SHP77 treated with DMSO at 0.1 percent for 48 hours (cell line): ENCODE measurements around the gene IRAK3.
"Not testable (repeated sequence)": the region's sequence is repeated elsewhere in the genome, so short reads cannot be mapped to it uniquely, and the experiment has no call there.

Experiments used
- DNase-seq: peaks from one replicate; lab custom pipeline; 2025; lab: John Stamatoyannopoulos, UW

IRAK3 gene

DNA sequence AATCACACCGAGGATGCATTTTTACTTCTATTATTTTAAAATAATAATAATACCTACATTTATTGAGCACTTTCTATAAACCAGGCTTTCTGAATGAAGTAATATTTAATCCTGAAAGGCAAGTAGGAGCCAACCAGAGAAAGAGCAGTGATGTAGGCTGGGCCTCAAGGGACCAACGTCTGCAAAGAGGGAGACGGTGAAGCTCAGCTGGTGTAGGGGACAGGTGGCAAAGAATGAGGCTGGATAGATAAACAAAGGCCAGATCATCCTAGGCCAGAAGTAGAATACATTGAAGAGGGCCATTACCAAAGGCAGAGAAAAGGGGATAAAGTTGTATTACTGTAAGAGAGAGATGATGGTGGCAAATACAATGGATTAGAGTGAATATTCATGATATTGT lies 18.4 kb upstream of the IRAK3 start:
- DNase-seq = no peak

DNA sequence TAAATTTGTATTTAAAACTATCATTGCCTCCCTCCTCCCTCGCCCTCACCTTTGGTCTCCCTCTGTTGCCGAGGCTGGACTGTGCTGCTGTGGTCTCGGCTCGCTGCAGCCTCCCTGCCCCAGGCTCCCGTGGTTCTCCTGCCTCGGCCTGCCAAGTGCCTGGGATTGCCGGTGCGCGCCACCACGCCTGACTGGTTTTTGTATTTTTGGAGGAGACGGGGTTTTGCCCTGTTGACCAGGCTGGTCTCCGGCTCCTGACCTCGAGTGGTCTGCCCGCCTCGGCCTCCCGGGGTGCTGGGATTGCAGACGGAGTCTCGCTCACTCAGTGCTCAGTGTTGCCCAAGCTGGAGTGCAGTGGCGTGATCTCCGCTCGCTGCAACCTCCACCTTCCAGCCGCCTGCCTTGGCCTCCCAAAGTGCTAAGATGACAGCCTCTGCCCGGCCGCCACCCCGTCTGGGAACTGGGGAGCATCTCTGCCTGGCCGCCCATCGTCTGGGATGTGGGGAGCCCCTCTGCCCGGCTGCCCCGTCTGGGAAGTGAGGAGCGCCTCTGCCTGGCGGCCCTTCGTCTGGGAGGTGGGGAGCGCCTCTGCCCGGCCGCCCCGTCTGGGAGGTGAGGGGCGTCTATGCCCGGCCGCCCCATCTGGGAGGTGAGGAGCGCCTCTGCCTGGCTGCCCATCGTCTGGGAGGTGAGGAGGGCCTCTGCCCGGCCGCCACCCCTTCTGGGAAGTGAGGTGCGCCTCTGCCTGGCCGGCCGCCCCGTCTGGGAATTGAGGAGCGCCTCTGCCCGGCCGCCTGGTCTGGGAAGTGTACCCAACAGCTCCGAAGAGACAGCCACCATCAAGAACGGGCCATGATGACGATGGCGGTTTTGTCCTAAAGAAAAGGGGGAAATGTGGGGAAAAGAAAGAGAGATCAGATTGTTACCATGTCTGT lies 14.4 kb upstream of the IRAK3 start:
- not testable (repeated sequence) for DNase-seq

DNA sequence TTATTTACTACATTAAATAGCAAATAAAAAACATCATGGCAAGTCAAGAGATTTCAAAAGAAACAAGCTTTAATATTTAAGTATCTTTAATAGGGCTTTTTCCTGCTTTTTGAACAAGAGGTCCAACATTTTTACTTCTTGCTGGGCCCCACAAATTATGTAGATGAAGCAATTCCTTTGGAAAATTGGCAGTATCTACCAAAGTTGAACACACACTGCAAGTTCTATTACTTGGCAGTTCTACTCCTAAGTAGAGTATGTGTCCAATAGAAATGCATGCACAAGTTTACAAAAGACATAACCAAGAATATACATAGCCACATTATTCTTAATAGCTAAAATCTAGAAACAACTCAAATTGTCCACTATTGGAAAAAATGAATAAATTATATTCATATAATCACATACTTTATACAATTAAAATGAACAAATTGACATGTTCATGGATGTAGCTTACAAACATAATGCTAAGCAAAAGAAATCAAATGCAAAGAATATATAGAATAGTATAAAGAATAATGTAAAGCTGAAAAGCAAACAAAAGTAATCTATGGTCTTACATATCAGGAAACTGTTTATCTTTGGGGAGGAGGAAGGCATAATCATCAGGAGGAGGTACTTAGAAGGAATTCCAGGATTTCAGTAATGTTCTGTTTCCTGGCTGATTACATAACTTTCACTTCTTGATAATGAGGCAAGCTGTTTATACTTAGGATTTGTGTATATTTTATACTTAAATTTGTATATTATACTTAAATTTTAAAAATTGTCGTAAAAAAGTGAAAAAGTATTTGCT lies 12.7 kb upstream of the IRAK3 start:
- DNase-seq = no peak

DNA sequence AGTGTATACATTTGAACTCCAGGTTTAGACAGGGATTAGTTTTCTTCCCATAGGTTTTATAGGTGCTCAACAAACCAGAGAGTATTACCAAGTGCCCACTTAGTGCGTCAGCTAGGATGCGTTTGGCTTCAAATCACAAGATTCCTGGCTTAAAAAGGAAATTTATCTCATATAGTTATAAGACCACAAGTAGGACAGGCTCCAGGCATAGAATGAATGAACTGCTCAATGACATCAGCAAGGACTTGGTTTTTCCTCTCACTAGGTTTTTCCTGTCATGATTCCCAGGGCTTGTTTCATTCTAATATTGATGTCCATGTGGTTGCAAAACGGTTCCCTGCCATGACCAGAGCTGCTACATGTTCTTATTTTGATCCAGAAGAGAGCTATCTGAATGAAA lies 6.1 kb upstream of the IRAK3 start:
- no peak for DNase-seq

DNA sequence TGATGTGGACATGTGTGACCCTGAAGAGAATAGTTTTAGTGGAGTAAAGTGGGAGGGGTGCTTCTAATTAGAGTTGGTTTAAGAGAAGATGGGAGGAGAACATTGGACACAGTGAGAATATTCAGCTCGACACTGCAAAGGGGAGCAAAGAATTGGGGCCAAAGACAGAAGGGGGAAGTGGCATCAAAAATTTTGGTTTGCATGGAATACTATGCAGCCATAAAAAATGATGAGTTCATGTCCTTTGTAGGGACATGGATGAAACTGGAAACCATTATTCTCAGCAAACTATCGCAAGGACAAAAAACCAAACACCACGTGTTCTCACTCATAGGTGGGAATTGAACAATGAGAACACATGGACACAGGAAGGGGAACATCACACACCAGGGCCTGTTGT lies 4.2 kb upstream of the IRAK3 start:
- DNase-seq = not testable (repeated sequence)

DNA sequence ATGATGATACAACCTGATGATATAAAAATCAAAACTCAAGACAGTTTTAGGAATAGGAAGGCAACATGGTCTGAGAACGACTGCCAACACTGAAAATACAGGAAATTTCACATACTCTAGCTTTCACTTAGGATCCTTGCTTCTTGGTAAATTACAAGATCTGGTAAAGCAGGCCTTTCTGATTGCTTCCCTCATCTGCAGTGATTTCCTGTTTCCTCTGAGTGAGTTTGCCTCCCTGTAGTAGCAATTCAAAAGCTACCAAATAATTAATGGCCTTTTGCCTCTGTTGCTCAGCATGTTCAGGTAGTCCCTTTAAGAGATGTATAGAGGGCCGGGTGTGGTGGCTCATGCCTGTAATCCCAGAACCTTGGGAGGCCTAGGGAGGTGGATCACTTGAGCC lies 2.0 kb upstream of the IRAK3 start:
- DNase-seq = no peak

DNA sequence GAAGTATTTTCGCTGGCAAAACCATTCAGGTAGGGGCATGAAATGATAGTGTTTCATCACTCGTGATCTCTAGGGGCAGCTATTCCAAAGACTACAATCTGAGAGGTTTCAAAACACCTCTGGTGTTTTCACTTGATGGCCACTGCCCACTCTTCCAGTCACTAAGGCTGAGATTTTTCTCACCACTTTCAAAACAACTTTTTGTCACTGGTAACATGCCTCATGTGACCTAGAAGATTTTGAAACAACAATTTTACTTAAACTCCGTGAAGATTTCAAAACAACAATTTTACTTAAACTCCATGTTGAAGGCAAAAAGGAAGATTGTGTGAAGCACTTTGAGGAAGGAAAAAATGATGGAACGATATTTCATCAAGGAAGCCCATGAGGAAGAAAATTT lies 1.2 kb upstream of the IRAK3 start:
- DNase-seq = no peak

DNA sequence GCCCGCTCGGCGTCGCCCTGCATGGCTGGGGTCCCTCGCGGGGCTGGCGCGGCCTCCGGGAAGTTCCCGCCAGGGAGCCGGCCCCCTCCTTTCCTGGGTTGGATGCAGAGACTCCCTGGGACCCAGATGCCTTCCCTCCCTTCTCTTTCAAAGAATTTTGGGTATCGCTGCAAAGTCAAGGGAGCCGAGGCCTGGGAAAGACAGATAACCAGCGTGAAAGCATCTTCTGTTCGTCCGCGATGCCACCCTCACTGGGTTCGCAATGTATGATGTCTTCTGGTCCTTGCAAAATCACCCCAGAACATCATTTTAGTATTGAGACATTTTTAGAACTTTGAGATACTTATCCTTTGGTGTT lies 451 bp downstream of the IRAK3 start:
- no peak for DNase-seq

DNA sequence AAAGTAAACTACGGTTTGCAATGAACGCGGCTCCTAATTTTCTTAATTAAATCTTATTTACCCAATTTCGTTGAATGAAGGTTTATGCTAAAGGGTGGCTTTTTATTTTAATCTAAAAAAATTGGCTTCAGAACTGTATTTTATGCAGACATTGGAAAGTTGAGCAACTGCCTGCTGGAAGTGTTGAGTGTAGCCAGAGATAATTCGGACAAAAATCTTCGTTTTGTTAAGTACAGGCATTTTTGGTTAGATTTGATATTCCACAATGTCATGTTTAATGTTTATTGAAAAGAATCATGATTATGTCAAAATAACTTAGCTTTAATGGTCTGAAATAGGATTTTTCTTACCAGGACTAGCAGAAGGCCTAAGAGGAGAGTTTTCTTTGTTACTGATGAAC lies 875 bp downstream of the IRAK3 start:
- DNase-seq = no peak

DNA sequence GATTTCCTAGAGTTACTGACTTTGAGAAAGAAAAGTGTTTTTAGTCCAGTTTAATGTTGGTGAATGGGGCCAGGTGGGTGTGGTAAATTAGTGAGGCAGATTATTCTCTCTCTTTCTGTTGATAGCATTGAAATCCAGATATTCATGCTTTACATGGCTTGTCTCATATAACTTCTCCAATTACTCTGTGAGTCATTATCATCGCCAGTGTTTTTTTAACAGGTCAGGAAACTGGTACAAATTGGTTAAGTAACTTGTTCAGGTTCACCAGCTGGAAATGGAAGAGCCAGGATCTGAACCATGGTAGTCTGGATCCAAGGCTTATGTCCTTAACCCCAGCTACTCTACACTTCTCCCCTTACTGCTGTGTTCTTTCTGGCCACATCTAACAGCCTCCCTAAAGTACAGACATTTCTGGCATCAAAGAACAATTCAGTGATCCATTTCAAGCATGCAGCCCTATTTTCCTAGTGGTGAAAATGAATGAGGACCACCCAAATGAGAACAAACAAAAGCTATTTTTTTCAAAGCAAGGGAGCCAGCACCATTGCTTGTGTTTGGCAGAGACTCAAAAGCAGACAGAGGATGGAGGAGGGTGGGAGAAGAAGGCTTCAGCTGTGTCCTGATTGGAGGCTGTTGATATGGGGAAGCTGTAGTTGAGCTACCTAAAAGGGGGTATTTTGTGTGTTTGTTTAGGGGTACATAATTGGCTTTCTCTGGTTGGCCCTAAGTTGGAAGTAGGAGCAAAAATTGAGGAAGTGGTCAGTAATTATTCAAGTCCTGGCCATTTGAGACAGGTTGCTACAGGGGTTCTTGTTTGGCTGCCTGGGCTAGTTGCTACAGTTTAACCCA lies 1.7 kb downstream of the IRAK3 start:
- DNase-seq = no peak

DNA sequence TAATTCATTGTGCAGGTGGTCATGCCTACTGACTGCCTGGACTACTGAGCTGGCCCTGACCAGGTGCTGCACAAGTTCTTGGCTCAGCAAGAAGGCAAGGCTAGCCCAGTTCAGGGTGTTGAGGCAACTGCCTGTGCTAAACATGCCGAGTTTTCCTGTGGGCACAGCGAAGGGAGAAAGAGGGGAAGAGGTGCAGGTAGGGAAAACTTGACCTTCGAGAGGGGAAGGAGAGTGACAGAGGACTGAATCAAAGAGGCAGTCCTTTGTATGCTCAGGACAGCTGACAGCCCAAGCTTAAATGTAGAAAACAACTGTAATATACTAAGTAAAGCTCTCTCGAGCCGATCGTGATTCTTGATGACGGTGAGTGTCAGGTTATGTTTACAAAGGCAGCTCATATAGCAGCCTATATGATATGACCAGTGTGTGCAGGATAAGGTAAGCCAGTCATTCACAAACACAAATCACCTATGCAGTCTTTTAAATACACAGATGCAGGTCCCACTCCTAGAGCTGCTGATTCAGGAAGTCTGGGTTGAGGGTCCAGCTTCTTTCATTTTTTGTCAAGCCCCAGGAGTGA lies 2.6 kb downstream of the IRAK3 start:
- DNase-seq = no peak

DNA sequence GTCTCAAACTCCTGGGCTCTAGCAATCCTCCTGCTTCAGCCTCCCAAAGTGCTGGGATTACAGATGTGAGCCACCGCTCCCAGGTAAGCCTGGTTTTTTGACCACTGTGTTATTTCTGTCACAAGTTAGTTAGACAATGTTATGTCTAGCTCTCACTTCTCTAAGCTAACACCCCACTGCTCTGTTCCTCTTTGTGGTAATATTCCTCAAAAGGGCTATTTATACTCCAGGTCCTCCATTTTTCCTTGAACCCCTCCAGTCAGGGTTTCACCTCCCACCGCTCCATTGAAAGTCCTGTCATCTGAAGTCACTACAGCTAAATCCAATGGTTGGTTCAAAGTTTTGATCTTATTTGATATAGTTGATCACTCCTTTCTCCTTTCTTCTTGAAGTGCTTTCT lies 5.1 kb downstream of the IRAK3 start:
- DNase-seq = no peak

DNA sequence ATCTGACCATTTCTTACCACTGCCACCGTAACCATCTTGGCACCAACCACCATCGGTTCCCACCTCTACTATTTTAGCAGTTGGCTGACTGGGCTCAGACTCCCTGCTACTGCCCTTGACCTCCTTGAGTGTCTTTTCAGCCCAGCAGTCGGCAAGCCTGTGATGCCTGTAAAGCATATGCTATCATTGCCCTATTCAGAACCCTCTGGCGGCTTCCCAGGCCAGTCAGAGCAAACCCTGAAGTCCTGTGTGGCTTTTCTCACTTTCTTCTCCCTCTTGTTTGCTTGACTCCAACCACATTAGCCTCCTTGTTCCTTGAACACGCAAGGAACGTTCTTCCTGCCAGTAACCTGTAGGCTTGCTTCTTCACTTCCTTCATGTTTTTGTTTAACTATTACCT lies 6.2 kb downstream of the IRAK3 start:
- no peak for DNase-seq

DNA sequence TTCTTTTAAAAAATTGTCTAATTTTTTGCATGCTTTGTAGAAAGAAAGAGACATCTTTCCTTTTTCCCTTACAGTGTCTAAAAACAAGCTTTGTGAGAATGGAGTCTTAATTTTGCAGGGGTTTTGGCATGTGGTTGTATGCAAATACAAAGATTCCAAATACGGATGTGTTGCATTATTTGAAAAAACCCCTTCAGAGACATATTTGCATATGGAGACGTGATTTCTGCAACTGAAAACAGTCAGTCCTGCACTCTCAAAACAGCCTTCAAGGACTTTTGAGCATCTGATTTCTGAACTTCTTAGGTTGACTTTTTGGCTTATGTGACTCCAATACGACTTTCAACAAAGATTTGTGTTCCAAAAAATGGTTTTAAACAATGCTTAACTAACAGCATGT lies 7.8 kb downstream of the IRAK3 start:
- no peak for DNase-seq

DNA sequence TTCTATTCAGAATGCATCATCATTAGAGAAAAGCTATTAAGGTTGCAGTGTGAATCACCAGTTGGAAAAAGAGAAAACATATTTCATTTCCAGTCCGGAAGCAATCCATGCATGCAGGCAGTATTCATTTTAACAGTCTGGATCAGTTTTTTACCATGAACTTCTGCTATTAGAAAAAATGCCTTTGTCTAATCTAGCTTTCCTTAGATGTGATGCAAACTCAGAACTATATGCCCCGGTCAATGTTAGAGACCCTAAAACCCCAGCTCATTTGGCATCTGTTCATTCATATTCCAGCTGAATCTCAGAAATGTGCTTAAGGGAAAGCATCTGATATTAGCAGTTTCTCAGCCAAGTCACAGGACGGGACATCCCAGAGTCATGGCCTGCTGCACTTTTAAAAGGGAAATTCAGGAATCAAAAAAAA lies 8.5 kb downstream of the IRAK3 start:
- no peak for DNase-seq

DNA sequence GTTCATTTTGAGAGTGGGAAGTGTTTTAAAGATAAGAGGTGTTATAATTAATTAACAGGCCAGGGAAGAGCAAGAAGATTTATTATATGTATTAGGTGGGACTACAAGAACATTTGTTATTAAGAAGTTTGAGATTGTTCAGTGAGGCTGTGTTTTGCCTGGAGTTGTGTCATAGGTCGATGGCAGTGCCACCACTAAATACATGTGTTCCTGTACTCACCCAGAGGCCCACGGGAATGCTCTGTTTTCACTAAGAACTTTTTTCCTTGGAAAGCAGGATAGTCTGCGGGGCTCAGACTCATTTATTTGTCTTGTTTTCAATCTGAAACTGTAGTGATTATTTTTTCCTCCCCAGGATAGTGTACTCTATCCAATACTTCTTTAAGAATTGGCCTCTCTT lies 10.1 kb downstream of the IRAK3 start:
- no peak for DNase-seq

DNA sequence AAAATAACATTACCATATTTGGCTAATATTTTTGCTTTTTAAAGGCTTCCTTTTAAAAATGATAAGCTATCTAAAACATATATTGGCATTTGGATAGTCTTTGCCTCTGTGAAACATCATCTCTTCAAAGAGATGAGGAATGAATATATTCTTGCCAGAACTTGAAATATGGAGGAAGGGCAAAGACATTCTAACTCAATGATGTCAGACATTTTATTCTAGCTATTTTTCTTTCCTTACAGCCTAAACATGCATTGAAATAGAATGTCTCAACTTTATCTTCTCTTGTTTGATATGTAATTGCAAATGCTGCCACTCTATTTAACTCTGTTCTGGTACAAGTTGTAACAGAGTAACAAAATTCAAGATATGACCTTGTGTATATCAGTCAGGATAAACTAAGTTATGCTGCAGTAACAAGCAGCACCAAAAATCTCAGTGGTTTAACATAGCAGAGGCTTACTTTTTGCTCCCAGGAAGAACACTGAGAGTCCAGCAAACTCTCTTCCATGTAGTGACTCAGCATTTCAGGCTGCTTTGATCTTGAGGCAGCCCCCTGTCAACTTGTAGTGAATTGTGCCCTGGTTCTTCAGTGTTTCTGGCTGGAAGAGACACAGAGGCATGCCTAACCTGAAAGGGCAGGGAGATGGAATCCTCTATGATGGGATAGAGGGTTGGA lies 11.0 kb downstream of the IRAK3 start:
- no peak for DNase-seq

DNA sequence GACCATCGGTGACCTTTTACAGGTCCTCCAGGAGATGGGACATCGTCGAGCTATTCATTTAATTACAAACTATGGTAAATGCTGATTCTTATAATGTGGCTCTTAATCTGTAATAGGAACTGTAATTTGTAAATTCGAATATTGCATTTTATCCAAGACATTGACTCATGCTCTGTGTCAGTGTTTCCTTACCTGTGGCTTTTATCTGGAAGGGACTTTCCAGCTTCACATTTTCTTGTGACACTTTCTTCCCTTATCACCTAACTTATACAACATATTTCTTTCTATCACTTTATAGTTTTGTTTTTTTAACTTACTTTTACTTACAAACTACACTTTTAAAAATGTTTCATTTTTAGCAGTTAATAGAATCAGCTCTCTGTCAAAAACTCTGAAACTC lies 14.8 kb downstream of the IRAK3 start:
- DNase-seq = no peak

DNA sequence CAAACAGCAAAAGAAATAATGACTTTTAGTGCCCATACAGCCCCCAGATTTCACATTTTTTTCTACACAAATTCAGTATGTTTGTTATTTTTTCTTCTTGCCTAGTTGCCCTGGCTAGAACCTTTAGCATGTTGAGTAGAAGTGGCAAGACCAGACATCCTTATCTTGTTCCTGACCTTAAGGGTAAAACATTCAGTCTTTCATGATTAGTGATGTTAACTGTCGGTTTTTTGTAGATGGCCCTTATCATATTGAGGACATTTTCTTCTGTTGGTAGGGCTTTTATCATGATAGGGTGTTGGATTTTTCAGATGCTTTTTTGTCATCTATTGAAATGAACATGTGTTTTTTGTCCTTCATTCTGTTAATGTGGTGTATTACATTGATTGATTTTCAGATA lies 17.1 kb downstream of the IRAK3 start:
- no peak for DNase-seq

DNA sequence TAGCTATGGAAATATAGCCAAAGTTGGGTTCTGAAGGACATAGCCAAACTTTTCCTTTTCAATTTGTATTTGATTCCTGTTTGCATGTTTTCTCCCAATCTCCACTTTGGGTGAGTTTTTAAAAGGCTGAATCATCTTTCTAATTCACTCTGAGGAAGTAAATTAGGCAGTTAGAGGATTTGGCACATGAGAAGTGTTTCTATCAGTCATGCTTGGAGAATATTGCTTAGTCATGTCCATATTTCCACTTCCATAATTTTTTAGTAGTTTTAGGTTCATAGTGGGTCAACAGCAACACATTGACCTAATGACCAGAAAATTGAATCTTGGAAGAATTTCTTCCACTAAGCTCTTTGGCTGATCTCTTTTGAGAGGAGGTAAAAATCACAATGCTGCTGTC lies 21.8 kb downstream of the IRAK3 start:
- DNase-seq = no peak

DNA sequence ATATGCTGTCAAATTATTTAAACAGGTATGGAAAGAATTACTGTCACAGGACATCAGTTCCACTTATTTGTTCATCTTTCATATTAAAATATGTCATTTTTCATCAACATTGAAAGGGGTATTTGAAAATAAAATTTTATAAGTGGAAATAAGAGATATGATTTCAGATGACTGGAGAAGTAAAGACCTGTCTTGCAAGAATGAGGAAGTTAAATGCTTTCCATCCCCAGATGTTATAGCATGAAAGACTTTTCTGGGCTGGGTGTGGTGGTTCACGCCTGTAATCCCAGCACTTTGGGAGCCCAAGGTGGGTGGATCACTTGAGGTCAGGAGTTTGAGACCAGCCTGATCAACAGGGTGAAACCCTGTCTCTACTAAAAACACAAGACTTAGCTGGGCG lies 22.6 kb downstream of the IRAK3 start:
- not testable (repeated sequence) for DNase-seq
